ENCODE results near the gene ADCYAP1R1.

ADCYAP1R1 gene

DNA sequence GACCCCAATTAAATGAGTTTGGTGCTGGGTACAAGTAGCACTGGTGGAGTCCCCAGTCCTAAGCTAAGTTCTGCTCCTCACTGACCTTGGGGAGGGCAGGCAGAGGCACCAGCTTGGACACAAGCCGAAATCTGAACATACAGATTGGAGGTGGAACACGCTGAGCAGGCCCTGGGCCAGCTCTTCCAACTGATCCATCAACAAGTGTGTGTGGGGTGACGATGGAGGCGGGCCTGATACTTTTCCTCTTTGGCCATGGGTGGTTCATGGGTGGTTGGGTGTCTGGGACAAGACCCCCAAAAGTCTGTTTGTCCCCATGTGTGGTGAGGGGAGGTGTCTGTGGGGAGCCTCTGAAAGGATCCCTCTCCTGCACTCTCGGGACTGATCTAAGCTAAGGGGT lies 1.9 kb downstream of the ADCYAP1R1 start:
- H3K9ac ChIP-seq (ENCODE audit: low read length) = no peak overlapping the region
- H3K4me1 ChIP-seq (ENCODE audit: low read length) = no peaks in the 10 kb centered on the region
- no peaks in the 10 kb centered on the region for H3K36me3 ChIP-seq (replicated peaks; ENCODE audit: low read depth, low read length)
- H3K79me2 ChIP-seq (ENCODE audit: low read length) = no peaks in the 10 kb centered on the region
- H3K4me2 ChIP-seq (ENCODE audit: low read length) = no peak overlapping the region
- no peak overlapping the region for H3K27ac ChIP-seq (ENCODE audit: low read length)
- no peak overlapping the region for H3K4me3 ChIP-seq (ENCODE audit: low read length)
- H4K20me1 ChIP-seq (ENCODE audit: insufficient read depth, low read length) = no peaks in the 10 kb centered on the region
- TF ChIP-seq EZH2phosphoT487 (IDR thresholded peaks at IDR 0.05; ENCODE audit: low read depth) = no peak
- TF ChIP-seq, protein P1, sequence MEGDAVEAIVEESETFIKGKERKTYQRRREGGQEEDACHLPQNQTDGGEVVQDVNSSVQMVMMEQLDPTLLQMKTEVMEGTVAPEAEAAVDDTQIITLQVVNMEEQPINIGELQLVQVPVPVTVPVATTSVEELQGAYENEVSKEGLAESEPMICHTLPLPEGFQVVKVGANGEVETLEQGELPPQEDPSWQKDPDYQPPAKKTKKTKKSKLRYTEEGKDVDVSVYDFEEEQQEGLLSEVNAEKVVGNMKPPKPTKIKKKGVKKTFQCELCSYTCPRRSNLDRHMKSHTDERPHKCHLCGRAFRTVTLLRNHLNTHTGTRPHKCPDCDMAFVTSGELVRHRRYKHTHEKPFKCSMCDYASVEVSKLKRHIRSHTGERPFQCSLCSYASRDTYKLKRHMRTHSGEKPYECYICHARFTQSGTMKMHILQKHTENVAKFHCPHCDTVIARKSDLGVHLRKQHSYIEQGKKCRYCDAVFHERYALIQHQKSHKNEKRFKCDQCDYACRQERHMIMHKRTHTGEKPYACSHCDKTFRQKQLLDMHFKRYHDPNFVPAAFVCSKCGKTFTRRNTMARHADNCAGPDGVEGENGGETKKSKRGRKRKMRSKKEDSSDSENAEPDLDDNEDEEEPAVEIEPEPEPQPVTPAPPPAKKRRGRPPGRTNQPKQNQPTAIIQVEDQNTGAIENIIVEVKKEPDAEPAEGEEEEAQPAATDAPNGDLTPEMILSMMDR (IDR thresholded peaks at IDR 0.05; ENCODE audit: low read depth, low read length) = no peak
- no peaks in the 10 kb centered on the region for H3K9me3 ChIP-seq (ENCODE audit: insufficient read depth, low read length)
- peaks cover 3% of the 10 kb centered on the region for H3K27me3 ChIP-seq (ENCODE audit: low read depth, low read length)
- no peak overlapping the region for H2AFZ ChIP-seq (ENCODE audit: low read depth, low read length)

DNA sequence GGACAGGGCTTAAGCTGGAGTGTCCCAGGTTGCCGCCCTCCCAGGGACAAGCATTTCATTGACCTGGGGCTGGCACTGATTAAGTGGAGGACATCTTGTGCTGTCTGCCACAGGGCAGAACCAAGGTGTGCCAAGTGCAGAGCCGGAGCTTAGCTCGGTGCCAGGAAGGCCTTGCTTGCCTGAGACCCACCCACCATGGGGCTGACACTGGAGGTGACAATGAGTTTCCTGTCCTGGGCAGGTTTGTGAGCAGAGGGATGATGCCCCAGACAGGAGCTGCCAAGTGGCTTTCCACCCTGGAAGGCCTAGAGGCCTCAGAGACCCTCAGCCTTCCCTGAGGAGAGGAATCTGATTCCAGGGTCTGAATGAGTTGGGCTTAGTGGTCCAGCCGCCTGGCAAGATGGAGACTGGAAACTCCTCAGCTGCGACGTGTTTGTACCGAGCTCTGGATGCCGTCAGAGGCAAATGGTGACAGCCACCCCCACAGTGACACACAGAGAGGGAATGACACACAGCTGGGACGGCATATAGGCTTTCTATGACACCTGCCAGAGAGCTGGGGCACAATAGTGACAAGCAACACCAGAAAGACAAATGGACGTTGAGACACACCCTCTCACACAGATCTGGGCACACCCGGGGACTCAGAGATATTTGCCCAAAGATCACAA lies 2.6 kb downstream of the ADCYAP1R1 start:
- H3K36me3 ChIP-seq (replicated peaks; ENCODE audit: low read depth, low read length) = no peaks in the 10 kb centered on the region
- no peak overlapping the region for H3K27ac ChIP-seq (ENCODE audit: low read length)
- H4K20me1 ChIP-seq (ENCODE audit: insufficient read depth, low read length) = no peaks in the 10 kb centered on the region

DNA sequence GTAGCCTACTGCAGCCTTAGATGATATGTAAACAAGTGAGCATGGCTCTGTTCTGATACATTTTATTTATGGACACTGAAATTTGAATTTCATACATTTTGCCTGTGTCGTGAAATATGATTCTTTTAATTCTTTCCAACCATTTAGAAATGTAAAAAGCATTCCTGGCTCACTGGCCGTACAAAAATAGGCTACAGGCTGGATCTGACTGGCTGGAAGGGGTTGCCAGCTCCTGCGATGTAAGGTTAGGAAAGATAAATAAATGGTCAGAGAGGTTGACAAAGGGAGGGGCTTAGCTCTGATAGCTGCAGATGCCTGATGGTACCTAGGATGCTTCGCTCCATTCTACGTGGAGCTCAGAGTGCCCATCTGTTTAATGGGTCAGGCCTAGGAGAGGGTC lies 3.4 kb downstream of the ADCYAP1R1 start:
- Histone ChIP-seq H3K4me1 (ENCODE audit: low read length) (no peaks in the 10 kb centered on the region), H3K36me3 (replicated peaks; ENCODE audit: low read depth, low read length) (no peaks in the 10 kb centered on the region), H3K27ac (ENCODE audit: low read length) (no peak overlapping the region), H4K20me1 (ENCODE audit: insufficient read depth, low read length) (no peaks in the 10 kb centered on the region), H3K9ac (ENCODE audit: low read length) (no peak overlapping the region), H3K4me2 (ENCODE audit: low read length) (no peak overlapping the region), H3K9me3 (ENCODE audit: insufficient read depth, low read length) (no peaks in the 10 kb centered on the region), H3K79me2 (ENCODE audit: low read length) (no peaks in the 10 kb centered on the region), H3K4me3 (ENCODE audit: low read length) (no peak overlapping the region), H3K27me3 (ENCODE audit: low read depth, low read length) (peaks cover 3% of the 10 kb centered on the region; the same call in 1 of the 2 replicates), H2AFZ (ENCODE audit: low read depth, low read length) (no peak overlapping the region)
- no peak for TF ChIP-seq EZH2phosphoT487 (IDR thresholded peaks at IDR 0.05; ENCODE audit: low read depth)
- TF ChIP-seq, protein P1 (IDR thresholded peaks at IDR 0.05; ENCODE audit: low read depth, low read length) = no peak

More for the DNA sequence above, 2.6 kb downstream of the ADCYAP1R1 start:
- TF ChIP-seq, protein P1 (IDR thresholded peaks at IDR 0.05; ENCODE audit: low read depth, low read length) = no peak
- TF ChIP-seq EZH2phosphoT487 (IDR thresholded peaks at IDR 0.05; ENCODE audit: low read depth) = no peak
- H2AFZ ChIP-seq (ENCODE audit: low read depth, low read length) = no peak overlapping the region
- H3K27me3 ChIP-seq (ENCODE audit: low read depth, low read length) = peaks cover 3% of the 10 kb centered on the region
- H3K9me3 ChIP-seq (ENCODE audit: insufficient read depth, low read length) = no peaks in the 10 kb centered on the region
- H3K4me1 ChIP-seq (ENCODE audit: low read length) = no peaks in the 10 kb centered on the region
- no peak overlapping the region for H3K9ac ChIP-seq (ENCODE audit: low read length)
- H3K4me3 ChIP-seq (ENCODE audit: low read length) = no peak overlapping the region
- H3K79me2 ChIP-seq (ENCODE audit: low read length) = no peaks in the 10 kb centered on the region
- no peak overlapping the region for H3K4me2 ChIP-seq (ENCODE audit: low read length)

DNA sequence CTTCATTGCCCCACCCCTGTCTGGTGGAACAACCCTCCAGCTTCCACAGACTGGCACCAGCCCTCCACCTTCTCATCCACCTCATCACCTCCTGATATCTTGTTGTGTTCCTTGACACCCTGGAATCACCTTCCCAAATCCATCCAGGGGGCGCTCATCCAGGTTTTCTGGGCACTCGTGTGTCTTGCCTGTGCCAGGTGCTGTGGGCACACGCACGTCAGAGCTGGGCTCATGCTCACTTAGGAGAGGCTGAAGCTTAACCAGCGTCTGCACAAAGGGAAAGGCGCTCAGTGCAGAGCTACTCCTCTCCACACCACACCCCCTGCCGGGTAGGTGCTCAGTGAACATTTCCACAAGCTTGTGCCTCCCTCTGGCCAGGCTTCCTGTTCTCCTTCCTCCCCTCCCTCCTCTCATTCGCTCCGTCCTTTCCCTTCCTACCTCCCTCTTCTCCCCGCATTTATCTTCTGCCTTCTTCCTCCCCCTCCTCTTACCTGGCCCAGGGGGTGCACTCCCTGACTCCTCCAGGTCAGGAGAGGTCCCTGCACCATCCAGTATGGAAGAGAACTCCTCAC lies 4.8 kb downstream of the ADCYAP1R1 start:
- Histone ChIP-seq H3K9me3 (ENCODE audit: insufficient read depth, low read length) (no peaks in the 10 kb centered on the region), H3K4me3 (ENCODE audit: low read length) (no peak overlapping the region), H3K9ac (ENCODE audit: low read length) (no peak overlapping the region), H3K4me1 (ENCODE audit: low read length) (no peaks in the 10 kb centered on the region), H3K4me2 (ENCODE audit: low read length) (no peak overlapping the region), H2AFZ (ENCODE audit: low read depth, low read length) (no peak overlapping the region), H3K36me3 (replicated peaks; ENCODE audit: low read depth, low read length) (no peaks in the 10 kb centered on the region), H3K27me3 (ENCODE audit: low read depth, low read length) (no peaks in the 10 kb centered on the region), H4K20me1 (ENCODE audit: insufficient read depth, low read length) (no peaks in the 10 kb centered on the region), H3K79me2 (ENCODE audit: low read length) (no peaks in the 10 kb centered on the region), H3K27ac (ENCODE audit: low read length) (no peak overlapping the region)
- TF ChIP-seq, protein P1 (IDR thresholded peaks at IDR 0.05; ENCODE audit: low read depth, low read length) = no peak
- TF ChIP-seq EZH2phosphoT487 (IDR thresholded peaks at IDR 0.05; ENCODE audit: low read depth) = no peak

Measured in OCI-LY3 (cell line).